ENCODE data around the gene DESI2.

- TF ChIP-seq, protein P1, sequence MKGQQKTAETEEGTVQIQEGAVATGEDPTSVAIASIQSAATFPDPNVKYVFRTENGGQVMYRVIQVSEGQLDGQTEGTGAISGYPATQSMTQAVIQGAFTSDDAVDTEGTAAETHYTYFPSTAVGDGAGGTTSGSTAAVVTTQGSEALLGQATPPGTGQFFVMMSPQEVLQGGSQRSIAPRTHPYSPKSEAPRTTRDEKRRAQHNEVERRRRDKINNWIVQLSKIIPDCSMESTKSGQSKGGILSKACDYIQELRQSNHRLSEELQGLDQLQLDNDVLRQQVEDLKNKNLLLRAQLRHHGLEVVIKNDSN (IDR thresholded peaks at IDR 0.05): no peak
- TF ChIP-seq YY1 (IDR thresholded peaks at IDR 0.05; ENCODE audit: low read depth) (no peak), EP300 (IDR thresholded peaks at IDR 0.05; ENCODE audit: borderline replicate concordance) (no peak), TEAD4 (IDR thresholded peaks at IDR 0.05) (no peak)
Measured at GRCh38 chr1:244727871-244728474, 75.0 kb downstream of the DESI2 start.

All from Ishikawa (cell line).